Testis (tissue), 3 donors: Measurements from ENCODE around the gene SLAMF1. TPM values are rescaled to one million over a fixed set of nuclear protein-coding genes. Genes with fewer than 3 reads are reported as not detected.

ENCODE experiments used
- DNase-seq: peaks from one replicate; pipeline ENCODE4 v3.0.0-alpha.2; 2019
- H3K27ac ChIP-seq, 2 donors: fragments of 200-600 bp; sonication (generic); one replicate each; pipeline ENCODE4 v1.5.1; 2019
- H3K27me3 ChIP-seq: fragments of 200-600 bp; sonication (generic); one replicate; pipeline ENCODE4 v1.5.1; 2019
- H3K36me3 ChIP-seq: fragments of 200-600 bp; sonication (generic); one replicate; pipeline ENCODE4 v1.5.1; 2017; ENCODE audit warnings: low read depth; ENCODE audit errors: missing control alignments
- H3K4me1 ChIP-seq: fragments of 200-600 bp; sonication (generic); one replicate; pipeline ENCODE4 v1.5.1; 2019
- H3K4me3 ChIP-seq, 2 donors: fragments of 200-600 bp; sonication (generic); one replicate each; pipeline ENCODE4 v1.5.1; 2017 to 2019
- H3K9me3 ChIP-seq: fragments of 200-600 bp; sonication (generic); one replicate; pipeline ENCODE4 v1.5.1; 2017
- POLR2A ChIP-seq: fragments of 450-650 bp; IDR thresholded peaks from one replicate; pipeline ENCODE4 v1.6.1; 2017; ENCODE audit warnings: antibody characterized with exemption, mild to moderate bottlenecking, moderate library complexity
- WGBS, 2 donors: methylation state at CpG; one replicate each; pipeline ENCODE4 v1.1.5; 2018; 5-methylcytosine and 5-hydroxymethylcytosine counted together
- intact Hi-C: fragments of 100-400 bp; cut with DNase I; formaldehyde crosslinking; loops from one replicate; pipeline ENCODE4 v1.15.1; 2023; ENCODE audit warnings: low total_unique reads
- polyA plus RNA-seq: library from polyadenylated mRNA; stranded (reverse); fragments of 350-450 nt; fragmentation: Illumina TruSeq; extraction: RNeasy Lipid Tissue Mini Kit (QIAGEN cat#74804); gene quantifications from one replicate; pipeline ENCODE4 v1.2.3, GENCODE V29; 2014; ENCODE audit warnings: low read depth, low replicate concordance; ENCODE audit not compliant: insufficient read depth
- total RNA-seq, 2 donors: library from RNA; depleted of rRNA; stranded (reverse); fragments of >200 nt; gene quantifications; one replicate each; pipeline ENCODE4 v1.2.3, GENCODE V29; 2016
- TF ChIP-seq, protein P1 (sequence below), 3 experiments: fragments of 450-650 bp in 2 of 3; fragments of 200-600 bp in 1 of 3; sonication (generic) in 1 of 3; IDR thresholded peaks; one replicate each; pipeline ENCODE4 v1.5.1; 2016 to 2019; ENCODE audit warnings: antibody characterized with exemption in 3 of 3, mild to moderate bottlenecking in 2 of 3, moderate library complexity in 1 of 3

SLAMF1 gene
- total and polyA plus RNA-seq, 3 donors from 2014 or later = 0.47 to 0.75 (median 0.50) TPM

GRCh38 chr1:160618763-160619274 lies 28.0 kb downstream of the SLAMF1 start:
- no peaks in the 10 kb centered on the region for H3K4me1 ChIP-seq
- no peak for DNase-seq
- WGBS, 2 donors = 84 to 85% methylated on average over 3 of the region's 3 CpGs
- no peaks in the 10 kb centered on the region for H3K9me3 ChIP-seq
- no peak overlapping the region for H3K27ac ChIP-seq
- no peaks in the 10 kb centered on the region for H3K36me3 ChIP-seq
- H3K27me3 ChIP-seq = no peaks in the 10 kb centered on the region
- TF ChIP-seq, protein P1, sequence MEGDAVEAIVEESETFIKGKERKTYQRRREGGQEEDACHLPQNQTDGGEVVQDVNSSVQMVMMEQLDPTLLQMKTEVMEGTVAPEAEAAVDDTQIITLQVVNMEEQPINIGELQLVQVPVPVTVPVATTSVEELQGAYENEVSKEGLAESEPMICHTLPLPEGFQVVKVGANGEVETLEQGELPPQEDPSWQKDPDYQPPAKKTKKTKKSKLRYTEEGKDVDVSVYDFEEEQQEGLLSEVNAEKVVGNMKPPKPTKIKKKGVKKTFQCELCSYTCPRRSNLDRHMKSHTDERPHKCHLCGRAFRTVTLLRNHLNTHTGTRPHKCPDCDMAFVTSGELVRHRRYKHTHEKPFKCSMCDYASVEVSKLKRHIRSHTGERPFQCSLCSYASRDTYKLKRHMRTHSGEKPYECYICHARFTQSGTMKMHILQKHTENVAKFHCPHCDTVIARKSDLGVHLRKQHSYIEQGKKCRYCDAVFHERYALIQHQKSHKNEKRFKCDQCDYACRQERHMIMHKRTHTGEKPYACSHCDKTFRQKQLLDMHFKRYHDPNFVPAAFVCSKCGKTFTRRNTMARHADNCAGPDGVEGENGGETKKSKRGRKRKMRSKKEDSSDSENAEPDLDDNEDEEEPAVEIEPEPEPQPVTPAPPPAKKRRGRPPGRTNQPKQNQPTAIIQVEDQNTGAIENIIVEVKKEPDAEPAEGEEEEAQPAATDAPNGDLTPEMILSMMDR (IDR thresholded peaks at IDR 0.05) = peak in 2 of 3 experiments; percentile 18 to 62
- no peak for TF ChIP-seq POLR2A
- peak overlapping the region in 1 of 2 donors; percentile 6 for H3K4me3 ChIP-seq
- intact Hi-C loops = no loop called here

DNA sequence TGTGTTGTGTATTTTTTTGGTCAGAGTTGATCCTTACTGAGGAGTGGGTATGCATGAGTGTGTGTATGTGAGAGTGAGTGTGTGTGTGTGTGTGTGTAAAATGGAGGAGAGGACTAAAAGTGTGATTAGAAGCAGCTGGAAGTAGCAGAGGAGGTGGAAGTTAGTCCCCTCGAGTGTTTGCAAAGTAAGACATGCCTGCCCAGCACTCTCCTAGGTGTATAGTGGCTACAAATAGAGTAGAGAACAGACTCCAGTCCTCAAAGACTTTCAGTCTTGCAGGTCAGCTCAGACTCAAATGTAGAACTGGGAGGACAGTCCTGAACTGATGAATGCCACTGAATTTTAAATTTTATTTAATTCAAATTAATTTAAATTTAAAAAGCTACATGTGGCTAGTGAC lies 28.5 kb downstream of the SLAMF1 start:
- no peak for TF ChIP-seq POLR2A
- TF ChIP-seq, protein P1 (IDR thresholded peaks at IDR 0.05) = no peak
- 71 to 72% methylated on average over 1 of the region's 1 CpG for WGBS, 2 donors
- Histone ChIP-seq H3K4me3 (no peak overlapping the region), H3K36me3 (no peaks in the 10 kb centered on the region), H3K27ac (no peak overlapping the region), H3K27me3 (no peaks in the 10 kb centered on the region), H3K9me3 (no peaks in the 10 kb centered on the region), H3K4me1 (no peaks in the 10 kb centered on the region)
- intact Hi-C loops = no loop called here
- DNase-seq = no peak

- intact Hi-C loops = no loop called here
- TF ChIP-seq POLR2A = no peak
- TF ChIP-seq, protein P1 (IDR thresholded peaks at IDR 0.05) = no peak
These were observed 31.2 kb downstream of the SLAMF1 start for GRCh38 chr1:160615660-160616059.

DNA sequence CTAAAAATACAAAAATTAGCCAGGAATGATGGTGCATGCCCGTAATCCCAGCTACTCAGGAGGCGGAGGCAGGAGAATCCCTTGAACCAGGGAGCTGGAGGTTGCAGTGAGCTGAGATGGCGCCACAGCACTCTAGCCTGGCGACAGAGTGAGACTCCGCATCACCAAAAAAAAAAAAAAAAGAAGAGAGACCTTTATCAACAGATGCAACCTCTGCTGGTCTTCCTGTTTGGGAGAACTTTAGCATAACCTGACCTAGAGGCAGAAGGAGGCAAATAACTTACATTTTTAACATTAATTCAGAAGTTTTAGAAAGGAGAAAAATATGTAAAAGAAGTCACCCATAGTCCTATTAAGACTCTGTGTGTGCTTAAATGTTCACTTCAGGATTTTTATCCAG lies 32.4 kb downstream of the SLAMF1 start:
- no peak for DNase-seq
- Histone ChIP-seq H3K36me3 (no peaks in the 10 kb centered on the region), H3K4me3 (no peak overlapping the region), H3K4me1 (no peaks in the 10 kb centered on the region), H3K27ac (no peak overlapping the region), H3K27me3 (no peaks in the 10 kb centered on the region), H3K9me3 (no peaks in the 10 kb centered on the region)
- intact Hi-C loops = no loop called here
- WGBS, 2 donors = 82 to 92% methylated on average over 5 of the region's 5 CpGs
- TF ChIP-seq, protein P1 (IDR thresholded peaks at IDR 0.05) = no peak
- no peak for TF ChIP-seq POLR2A

More at GRCh38 chr1:160615660-160616059, 31.2 kb downstream of the SLAMF1 start:
- WGBS, 2 donors = 58 to 84% methylated on average over 2 of the region's 2 CpGs
- Histone ChIP-seq H3K4me1 (no peaks in the 10 kb centered on the region), H3K4me3 (no peak overlapping the region), H3K9me3 (no peaks in the 10 kb centered on the region), H3K27ac (no peak overlapping the region), H3K27me3 (no peaks in the 10 kb centered on the region), H3K36me3 (no peaks in the 10 kb centered on the region)
- DNase-seq = no peak

- no peaks in the 10 kb centered on the region for H3K4me1 ChIP-seq
- no peaks in the 10 kb centered on the region for H3K27me3 ChIP-seq
- no peak overlapping the region for H3K27ac ChIP-seq
- H3K9me3 ChIP-seq = no peaks in the 10 kb centered on the region
- WGBS, 2 donors = 91% methylated on average over 6 of the region's 6 CpGs
- TF ChIP-seq, protein P1 (IDR thresholded peaks at IDR 0.05) = no peak
- no peak for TF ChIP-seq POLR2A
- intact Hi-C loops = no loop called here
- no peaks in the 10 kb centered on the region for H3K36me3 ChIP-seq
- DNase-seq = no peak
- no peak overlapping the region for H3K4me3 ChIP-seq
These were observed 34.1 kb downstream of the SLAMF1 start for GRCh38 chr1:160612613-160613218.
